ENCODE data around the gene APOBEC3G.

Gene APOBEC3G

GRCh38 chr22:39092111-39092862, 15.2 kb downstream of the APOBEC3G start:
- Histone ChIP-seq H3K36me3 (ENCODE audit: control insufficient read depth, insufficient read depth, low read length) (no peaks in the 10 kb centered on the region), H3K27ac (ENCODE audit: low read depth, low read length, severe bottlenecking) (no peak overlapping the region), H3K4me1 (ENCODE audit: control insufficient read depth, insufficient read depth, low read length, poor library complexity, severe bottlenecking) (peaks cover 4% of the 10 kb centered on the region), H3K4me3 (ENCODE audit: extremely low read depth, insufficient read depth, low read length, poor library complexity, severe bottlenecking) (no peak overlapping the region), H3K9me3 (ENCODE audit: control insufficient read depth, low read length) (no peaks in the 10 kb centered on the region)
- WGBS, 2 experiments (ENCODE audit: insufficient coverage in 2 of 2), result 80 to 89% methylated on average over 7 to 8 of the region's 8 CpGs

GRCh38 chr22:39094717-39095389, 17.8 kb downstream of the APOBEC3G start:
- 88 to 90% methylated on average over 8 to 12 of the region's 14 CpGs for WGBS, 2 experiments (ENCODE audit: insufficient coverage in 2 of 2)
- H3K27ac ChIP-seq (ENCODE audit: low read depth, low read length, severe bottlenecking), result no peak overlapping the region
- H3K4me3 ChIP-seq (ENCODE audit: extremely low read depth, insufficient read depth, low read length, poor library complexity, severe bottlenecking), result no peak overlapping the region
- H3K9me3 ChIP-seq (ENCODE audit: control insufficient read depth, low read length), result no peaks in the 10 kb centered on the region
- H3K36me3 ChIP-seq (ENCODE audit: control insufficient read depth, insufficient read depth, low read length), result no peaks in the 10 kb centered on the region
- peaks cover 7% of the 10 kb centered on the region for H3K4me1 ChIP-seq (ENCODE audit: control insufficient read depth, insufficient read depth, low read length, poor library complexity, severe bottlenecking)

- Histone ChIP-seq H3K4me3 (ENCODE audit: extremely low read depth, insufficient read depth, low read length, poor library complexity, severe bottlenecking) (no peak overlapping the region), H3K36me3 (ENCODE audit: control insufficient read depth, insufficient read depth, low read length) (no peaks in the 10 kb centered on the region), H3K9me3 (ENCODE audit: control insufficient read depth, low read length) (no peaks in the 10 kb centered on the region), H3K27ac (ENCODE audit: low read depth, low read length, severe bottlenecking) (no peak overlapping the region), H3K4me1 (ENCODE audit: control insufficient read depth, insufficient read depth, low read length, poor library complexity, severe bottlenecking) (peaks cover 7% of the 10 kb centered on the region)
- WGBS, 2 experiments (ENCODE audit: insufficient coverage in 2 of 2), result 92 to 93% methylated on average over 2 of the region's 3 CpGs
Observed at GRCh38 chr22:39095971-39096370, 18.9 kb downstream of the APOBEC3G start.

GRCh38 chr22:39097098-39098020, 20.3 kb downstream of the APOBEC3G start, which contains the start of gene APOBEC3H:
Gene APOBEC3H (plus strand): TSS chr22:39097244. CDS start chr22:39100279, 3,035 bp downstream.
- 87 to 89% methylated on average over 4 to 5 of the region's 9 CpGs for WGBS, 2 experiments (ENCODE audit: insufficient coverage in 2 of 2)

GRCh38 chr22:39098026-39098425, 21.0 kb downstream of the APOBEC3G start:
- Histone ChIP-seq H3K4me1 (ENCODE audit: control insufficient read depth, insufficient read depth, low read length, poor library complexity, severe bottlenecking) (peaks cover 7% of the 10 kb centered on the region), H3K4me3 (ENCODE audit: extremely low read depth, insufficient read depth, low read length, poor library complexity, severe bottlenecking) (no peak overlapping the region), H3K36me3 (ENCODE audit: control insufficient read depth, insufficient read depth, low read length) (no peaks in the 10 kb centered on the region), H3K27ac (ENCODE audit: low read depth, low read length, severe bottlenecking) (no peak overlapping the region), H3K9me3 (ENCODE audit: control insufficient read depth, low read length) (no peaks in the 10 kb centered on the region)
- WGBS, 2 experiments (ENCODE audit: insufficient coverage in 2 of 2), result 65 to 66% methylated on average over 5 to 6 of the region's 6 CpGs

More at GRCh38 chr22:39097098-39098020, 20.3 kb downstream of the APOBEC3G start, which contains the start of gene APOBEC3H:
- H3K27ac ChIP-seq (ENCODE audit: low read depth, low read length, severe bottlenecking), result no peak within 1 kb of the TSS
- no peak within 1 kb of the TSS for H3K4me3 ChIP-seq (ENCODE audit: extremely low read depth, insufficient read depth, low read length, poor library complexity, severe bottlenecking)
- H3K36me3 ChIP-seq (ENCODE audit: control insufficient read depth, insufficient read depth, low read length), result no peaks in the 10 kb centered on the region
- H3K9me3 ChIP-seq (ENCODE audit: control insufficient read depth, low read length), result no peaks in the 10 kb centered on the region
- H3K4me1 ChIP-seq (ENCODE audit: control insufficient read depth, insufficient read depth, low read length, poor library complexity, severe bottlenecking), result peaks cover 7% of the 10 kb centered on the region

- H3K36me3 ChIP-seq (ENCODE audit: control insufficient read depth, insufficient read depth, low read length), result no peaks in the 10 kb centered on the region
- H3K9me3 ChIP-seq (ENCODE audit: control insufficient read depth, low read length), result no peaks in the 10 kb centered on the region
- H3K4me3 ChIP-seq (ENCODE audit: extremely low read depth, insufficient read depth, low read length, poor library complexity, severe bottlenecking), result no peak overlapping the region
- H3K4me1 ChIP-seq (ENCODE audit: control insufficient read depth, insufficient read depth, low read length, poor library complexity, severe bottlenecking), result peaks cover 7% of the 10 kb centered on the region
- no peak overlapping the region for H3K27ac ChIP-seq (ENCODE audit: low read depth, low read length, severe bottlenecking)
- WGBS, 2 experiments (ENCODE audit: insufficient coverage in 2 of 2), result 87 to 93% methylated on average over 7 to 8 of the region's 8 CpGs
Observed at GRCh38 chr22:39098576-39098975, 21.5 kb downstream of the APOBEC3G start.

- Histone ChIP-seq H3K27ac (ENCODE audit: low read depth, low read length, severe bottlenecking) (no peak overlapping the region), H3K36me3 (ENCODE audit: control insufficient read depth, insufficient read depth, low read length) (no peaks in the 10 kb centered on the region), H3K9me3 (ENCODE audit: control insufficient read depth, low read length) (no peaks in the 10 kb centered on the region), H3K4me1 (ENCODE audit: control insufficient read depth, insufficient read depth, low read length, poor library complexity, severe bottlenecking) (peaks cover 7% of the 10 kb centered on the region), H3K4me3 (ENCODE audit: extremely low read depth, insufficient read depth, low read length, poor library complexity, severe bottlenecking) (no peak overlapping the region)
- WGBS, 2 experiments (ENCODE audit: insufficient coverage in 2 of 2), result 84 to 85% methylated on average over 7 to 8 of the region's 13 CpGs
Observed at GRCh38 chr22:39101226-39101625, 24.2 kb downstream of the APOBEC3G start.

GRCh38 chr22:39103431-39103830, 26.4 kb downstream of the APOBEC3G start:
- 58 to 69% methylated on average over 1 to 2 of the region's 2 CpGs for WGBS, 2 experiments (ENCODE audit: insufficient coverage in 2 of 2)

GRCh38 chr22:39106326-39106725, 29.3 kb downstream of the APOBEC3G start:
- Histone ChIP-seq H3K9me3 (ENCODE audit: control insufficient read depth, low read length) (no peaks in the 10 kb centered on the region), H3K36me3 (ENCODE audit: control insufficient read depth, insufficient read depth, low read length) (no peaks in the 10 kb centered on the region), H3K4me1 (ENCODE audit: control insufficient read depth, insufficient read depth, low read length, poor library complexity, severe bottlenecking) (peaks cover 7% of the 10 kb centered on the region), H3K4me3 (ENCODE audit: extremely low read depth, insufficient read depth, low read length, poor library complexity, severe bottlenecking) (no peak overlapping the region), H3K27ac (ENCODE audit: low read depth, low read length, severe bottlenecking) (no peak overlapping the region)
- WGBS, 2 experiments (ENCODE audit: insufficient coverage in 2 of 2), result 88 to 92% methylated on average over 2 of the region's 2 CpGs

More at GRCh38 chr22:39103431-39103830, 26.4 kb downstream of the APOBEC3G start:
- no peaks in the 10 kb centered on the region for H3K36me3 ChIP-seq (ENCODE audit: control insufficient read depth, insufficient read depth, low read length)
- H3K9me3 ChIP-seq (ENCODE audit: control insufficient read depth, low read length), result no peaks in the 10 kb centered on the region
- no peak overlapping the region for H3K4me3 ChIP-seq (ENCODE audit: extremely low read depth, insufficient read depth, low read length, poor library complexity, severe bottlenecking)
- no peaks in the 10 kb centered on the region for H3K4me1 ChIP-seq (ENCODE audit: control insufficient read depth, insufficient read depth, low read length, poor library complexity, severe bottlenecking)
- no peak overlapping the region for H3K27ac ChIP-seq (ENCODE audit: low read depth, low read length, severe bottlenecking)

- Histone ChIP-seq H3K9me3 (ENCODE audit: control insufficient read depth, low read length) (no peaks in the 10 kb centered on the region), H3K4me1 (ENCODE audit: control insufficient read depth, insufficient read depth, low read length, poor library complexity, severe bottlenecking) (peaks cover 7% of the 10 kb centered on the region), H3K4me3 (ENCODE audit: extremely low read depth, insufficient read depth, low read length, poor library complexity, severe bottlenecking) (no peak overlapping the region), H3K36me3 (ENCODE audit: control insufficient read depth, insufficient read depth, low read length) (no peaks in the 10 kb centered on the region), H3K27ac (ENCODE audit: low read depth, low read length, severe bottlenecking) (no peak overlapping the region)
- WGBS, 2 experiments (ENCODE audit: insufficient coverage in 2 of 2), result 90 to 93% methylated on average over 2 to 4 of the region's 4 CpGs
Observed at GRCh38 chr22:39108487-39108886, 31.4 kb downstream of the APOBEC3G start.

Data from mesodermal cell (in vitro differentiated cells).